ENCODE results near the gene NUP93.

NUP93 gene

DNA sequence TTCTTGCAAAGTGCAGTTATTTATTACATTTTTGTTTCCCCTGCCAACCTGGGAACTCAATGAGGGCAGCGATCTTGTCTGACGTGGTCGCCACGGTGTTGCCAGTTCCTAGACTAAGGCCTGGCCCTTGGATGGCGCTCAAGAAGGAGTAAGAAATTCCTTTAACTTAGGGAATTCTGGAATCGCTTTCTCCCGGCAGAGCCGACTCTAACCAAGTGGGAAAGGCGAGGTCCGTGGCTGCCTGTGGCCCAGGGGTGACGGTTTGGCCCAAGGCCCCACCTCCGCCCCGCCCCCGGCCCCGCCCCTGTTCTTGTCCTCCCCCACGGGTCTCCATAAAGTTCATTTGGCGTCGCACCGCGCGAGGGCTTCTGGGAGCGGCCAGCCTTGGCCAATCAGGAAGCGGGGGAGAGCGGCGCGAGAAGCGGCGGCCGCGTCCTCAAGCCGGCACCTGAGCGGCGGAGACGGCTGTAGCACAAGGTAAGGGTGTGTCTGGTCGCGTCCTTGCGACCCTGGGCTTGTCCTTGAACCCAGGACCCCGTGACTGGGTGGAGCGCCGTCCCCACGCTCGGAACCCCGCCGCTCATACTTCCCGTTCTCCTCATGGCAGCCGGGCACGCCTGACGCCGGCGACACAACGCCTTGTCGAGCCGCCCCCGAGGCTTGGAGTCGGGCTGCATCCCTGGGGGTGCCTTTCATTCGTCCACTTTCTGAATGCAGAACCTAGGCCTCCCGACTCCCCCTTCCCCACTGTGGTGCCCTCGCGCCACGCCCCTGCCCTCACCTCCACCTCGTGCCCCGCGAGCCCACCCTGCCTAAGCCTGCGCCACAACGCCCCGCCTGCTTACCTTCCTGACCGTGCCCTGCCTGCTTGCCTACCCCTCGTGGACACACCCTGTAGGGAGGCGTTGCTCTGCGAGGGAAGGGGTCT lies at the start of gene NUP93:
Gene NUP93, plus strand, starts transcription at position 395 of the 928 bp plus-strand sequence. CDS start 18,119 bp downstream, outside the sequence.
- peak; percentile 80 to 87 (median 85) for DNase-seq

GRCh38 chr16:56681939-56682702 lies 47.8 kb upstream of the NUP93 start, which contains the start of gene MT1X:
Gene MT1X, plus strand, starts transcription at chr16:56682470. Its CDS starts 71 bp downstream, at chr16:56682541.
- DNase-seq: peak; percentile 78 to 84 (median 80)

- no peak for DNase-seq
These were observed 47.1 kb upstream of the NUP93 start for GRCh38 chr16:56682703-56683397.

- DNase-seq: no peak
These were observed 46.3 kb upstream of the NUP93 start for GRCh38 chr16:56683424-56684172.

DNA sequence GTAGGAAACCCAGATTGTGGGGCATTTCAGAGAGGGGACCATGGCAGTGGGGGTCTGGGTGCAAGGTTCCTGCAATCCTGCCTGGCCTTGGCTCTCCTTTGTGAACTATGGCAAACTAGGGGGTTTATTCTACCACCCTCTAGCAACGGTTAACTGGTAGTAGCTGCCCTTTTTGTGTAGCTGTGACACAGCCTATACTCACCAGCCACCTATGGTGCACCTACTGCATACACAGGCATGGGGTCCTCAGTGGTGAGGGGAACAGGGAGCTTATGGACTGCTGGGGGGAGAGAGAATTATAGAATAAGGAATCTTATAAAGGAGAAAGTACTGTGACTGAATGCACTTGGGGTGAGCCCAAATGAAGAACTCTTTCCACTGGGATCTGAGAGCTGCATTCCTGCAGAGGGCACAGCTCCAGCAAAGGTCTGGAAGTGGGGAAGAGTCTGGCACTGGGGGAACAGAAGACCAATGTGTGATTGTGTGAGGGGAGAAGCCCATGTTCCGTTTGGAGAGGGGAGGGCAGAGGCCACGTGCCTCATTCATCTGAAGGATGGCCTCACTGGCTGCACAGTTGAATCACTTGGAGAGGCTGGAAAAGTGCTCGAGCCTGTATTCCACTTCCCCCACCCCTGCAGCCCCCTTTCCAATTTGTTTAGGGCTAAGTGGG lies 45.5 kb upstream of the NUP93 start:
- DNase-seq: no peak

DNA sequence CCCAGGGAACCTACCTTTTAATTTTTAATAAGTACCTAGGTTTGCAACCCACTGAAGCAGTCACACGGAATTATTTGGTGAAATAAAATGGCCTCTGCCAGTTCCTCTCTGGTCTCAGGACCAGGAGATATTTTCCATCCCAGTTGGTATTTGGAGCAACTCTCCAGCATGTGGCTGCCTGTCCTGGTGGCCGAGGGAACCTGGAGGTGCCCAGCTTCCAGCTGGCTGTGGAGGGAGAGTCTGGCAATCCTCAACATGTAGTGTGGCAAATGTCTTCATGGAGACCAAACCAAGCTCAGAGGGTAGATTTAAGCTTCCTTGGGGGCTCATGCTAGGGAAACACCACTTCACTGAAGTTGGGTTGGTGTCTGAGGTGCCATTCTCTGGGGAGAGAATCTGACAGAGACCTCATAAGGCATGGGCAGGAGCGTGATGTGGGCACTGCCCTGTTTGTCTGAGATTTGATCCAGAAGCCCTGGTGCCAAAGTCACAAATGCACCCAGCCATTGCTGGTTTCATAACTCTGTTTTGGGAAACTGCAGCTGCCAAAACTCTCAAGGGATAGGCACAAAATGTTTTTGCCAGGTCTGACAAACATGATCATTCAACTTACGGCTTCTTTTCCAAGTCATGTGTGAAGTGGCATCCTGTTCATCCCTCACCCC lies 44.9 kb upstream of the NUP93 start:
- no peak for DNase-seq

GRCh38 chr16:56686758-56687157 lies 43.2 kb upstream of the NUP93 start:
- DNase-seq: no peak

GRCh38 chr16:56688762-56689161 lies 41.2 kb upstream of the NUP93 start:
- no peak for DNase-seq

GRCh38 chr16:56689171-56689570 lies 40.8 kb upstream of the NUP93 start:
- DNase-seq: no peak

- DNase-seq: no peak
These were observed 39.4 kb upstream of the NUP93 start for GRCh38 chr16:56690420-56691122.

DNA sequence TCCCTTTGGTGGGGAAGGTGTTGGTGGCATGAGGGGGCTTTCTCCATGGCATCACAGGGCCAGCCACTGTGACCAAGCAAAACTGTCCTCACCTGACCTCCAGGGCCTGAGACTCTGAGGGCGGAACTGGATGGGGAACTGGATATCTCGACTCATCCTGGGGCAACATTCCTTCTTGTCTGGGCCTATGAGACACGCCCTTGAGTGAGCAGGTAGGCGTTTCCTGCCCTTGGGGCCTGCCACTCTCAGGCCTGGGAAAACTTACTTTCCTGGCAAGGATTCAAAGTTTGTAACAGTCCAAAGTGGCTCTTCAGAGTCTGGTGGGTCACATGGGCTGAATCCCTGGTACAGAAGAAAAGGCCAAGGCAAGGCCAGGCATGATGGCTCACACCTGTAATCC lies 38.0 kb upstream of the NUP93 start:
- no peak for DNase-seq

- DNase-seq: no peak
These were observed 34.7 kb upstream of the NUP93 start for GRCh38 chr16:56695246-56695645.

GRCh38 chr16:56697456-56698155 lies 32.3 kb upstream of the NUP93 start:
- DNase-seq: no peak

DNA sequence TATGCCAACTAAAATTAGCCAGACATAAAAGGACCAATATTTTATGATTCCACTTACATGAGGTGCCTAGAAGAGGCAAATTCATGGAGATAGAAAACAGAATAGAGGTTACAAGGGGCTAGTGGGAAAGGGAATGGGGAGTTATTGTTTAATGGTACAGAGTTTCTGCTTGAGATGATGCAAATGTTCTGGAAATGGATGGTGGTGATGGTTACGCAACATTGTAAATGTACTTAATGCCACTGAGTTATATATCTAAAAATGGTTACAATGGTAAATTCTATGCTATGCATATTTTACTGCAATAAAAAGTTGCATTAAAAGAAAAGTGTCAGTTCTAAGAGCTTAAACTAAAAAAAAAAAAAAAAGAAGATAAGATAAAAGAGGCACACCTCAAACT lies 29.7 kb upstream of the NUP93 start:
- DNase-seq: no peak

DNA sequence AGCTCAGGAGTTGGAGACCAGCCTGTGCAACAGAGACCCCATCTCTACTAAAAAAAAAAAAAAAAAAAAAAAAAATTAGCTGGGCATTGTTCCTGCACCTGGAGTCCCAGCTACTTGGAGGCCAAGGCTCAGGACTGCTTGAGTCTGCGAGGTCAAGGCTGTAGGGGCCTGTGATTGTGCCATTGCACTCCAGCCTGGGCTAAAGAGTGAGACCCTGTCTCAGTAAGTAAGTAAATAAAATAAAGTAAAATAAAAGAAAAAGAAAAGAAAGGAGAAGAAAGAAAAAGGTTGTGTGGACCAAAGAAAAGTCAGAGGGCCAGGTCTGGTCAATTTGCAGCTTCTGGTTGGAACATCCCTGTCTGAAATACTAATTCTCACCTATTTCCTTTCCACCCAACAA lies 29.3 kb upstream of the NUP93 start:
- no peak for DNase-seq

GRCh38 chr16:56701534-56701933 lies 28.4 kb upstream of the NUP93 start:
- DNase-seq: no peak

- DNase-seq: no peak
These were observed 27.1 kb upstream of the NUP93 start for GRCh38 chr16:56702836-56703235.

DNA sequence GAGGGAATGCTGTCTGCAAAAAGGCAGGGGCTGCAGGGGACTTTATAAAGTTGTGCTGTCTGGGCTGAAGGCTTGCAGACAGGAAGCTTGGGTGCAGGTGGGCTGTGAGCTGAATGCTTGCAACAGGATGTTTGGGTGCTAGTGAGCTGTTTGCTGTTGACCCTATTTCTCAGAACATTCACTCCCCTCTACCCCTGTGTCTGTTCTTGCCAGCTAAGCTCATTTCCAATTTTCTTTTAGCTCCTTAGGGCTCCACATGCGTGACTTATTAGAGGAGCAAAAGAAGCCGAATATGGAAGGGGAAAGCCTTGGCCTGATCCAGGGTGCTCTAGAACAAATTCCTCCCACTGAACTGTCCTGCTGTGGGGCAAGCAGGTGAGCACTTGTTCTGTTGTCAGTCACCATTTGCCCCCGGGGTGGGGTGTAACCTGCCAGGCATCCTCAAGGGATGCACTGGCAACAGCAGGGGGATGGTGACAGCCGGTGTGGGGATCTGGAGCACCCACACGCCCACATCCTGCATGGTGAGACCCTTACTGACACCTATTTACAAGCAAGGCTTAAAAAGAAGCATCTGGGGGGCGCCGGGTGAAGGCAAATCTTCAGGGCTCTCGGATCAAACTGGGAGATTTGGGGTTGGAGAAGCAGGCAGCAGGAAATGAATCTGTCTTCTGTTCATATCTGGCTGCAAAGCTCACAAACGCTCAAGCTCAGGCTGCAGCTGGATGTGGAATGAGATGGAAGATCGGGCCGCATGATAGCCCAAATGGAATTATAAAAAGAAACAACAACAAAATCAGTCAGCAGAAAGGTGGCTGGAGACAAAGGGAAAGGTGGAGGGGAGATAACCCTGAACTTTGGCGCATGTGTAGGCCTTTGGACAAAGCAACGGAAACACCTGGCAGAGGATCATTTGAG lies 21.1 kb upstream of the NUP93 start:
- DNase-seq: peak in 2 of 4 experiments; percentile 5 to 27
